Cerebellar cortex (tissue), 1 donor: ENCODE data around the gene LYPD6B.
A peak's percentile ranks its signal among the peaks of the same experiment; 100 is the strongest.

Experiments
- DNase-seq: peaks from one replicate; pipeline ENCODE4 v3.0.0-alpha.2; 2015; ENCODE audit warnings: low spot score

LYPD6B gene

DNA sequence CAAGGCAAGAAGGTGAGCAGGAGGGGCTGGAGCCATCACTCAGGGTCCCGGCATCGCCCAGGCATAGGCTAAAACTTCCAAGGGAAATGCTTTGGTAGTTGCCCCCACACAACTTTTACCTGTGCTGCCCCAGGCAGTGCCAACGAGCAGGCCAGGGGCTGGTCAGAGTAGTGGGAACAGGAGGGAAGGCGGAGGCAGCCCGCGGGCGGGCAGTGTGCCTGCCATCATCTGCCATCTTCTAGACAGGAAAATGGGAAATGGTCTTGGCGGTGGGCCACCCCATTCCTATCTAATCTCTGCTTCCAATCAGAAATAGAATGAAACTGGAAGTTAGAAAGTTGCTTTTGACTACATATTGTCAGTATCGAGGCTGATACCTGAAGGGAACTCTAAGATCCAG is 26.0 kb upstream of the LYPD6B start:
- DNase-seq: no peak

DNA sequence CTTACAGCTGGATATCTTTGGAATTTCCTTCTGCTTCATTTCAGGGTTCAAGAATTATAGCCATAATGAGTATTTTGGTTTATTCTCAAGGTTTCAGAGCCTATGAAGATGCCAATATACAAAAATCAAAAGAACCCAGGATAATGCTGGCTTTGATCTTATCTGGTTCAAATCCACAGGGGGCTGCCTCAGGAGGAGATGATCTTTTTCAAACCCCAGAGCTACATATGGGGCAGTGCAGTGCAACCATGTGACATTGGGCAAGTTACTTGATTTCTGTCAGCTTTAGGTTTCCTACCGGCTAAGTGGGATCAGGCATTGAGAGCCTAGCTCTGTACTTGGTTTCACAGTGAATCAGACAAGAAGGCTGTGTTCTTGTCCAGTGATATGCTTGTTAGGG is 23.0 kb upstream of the LYPD6B start:
- no peak for DNase-seq

DNA sequence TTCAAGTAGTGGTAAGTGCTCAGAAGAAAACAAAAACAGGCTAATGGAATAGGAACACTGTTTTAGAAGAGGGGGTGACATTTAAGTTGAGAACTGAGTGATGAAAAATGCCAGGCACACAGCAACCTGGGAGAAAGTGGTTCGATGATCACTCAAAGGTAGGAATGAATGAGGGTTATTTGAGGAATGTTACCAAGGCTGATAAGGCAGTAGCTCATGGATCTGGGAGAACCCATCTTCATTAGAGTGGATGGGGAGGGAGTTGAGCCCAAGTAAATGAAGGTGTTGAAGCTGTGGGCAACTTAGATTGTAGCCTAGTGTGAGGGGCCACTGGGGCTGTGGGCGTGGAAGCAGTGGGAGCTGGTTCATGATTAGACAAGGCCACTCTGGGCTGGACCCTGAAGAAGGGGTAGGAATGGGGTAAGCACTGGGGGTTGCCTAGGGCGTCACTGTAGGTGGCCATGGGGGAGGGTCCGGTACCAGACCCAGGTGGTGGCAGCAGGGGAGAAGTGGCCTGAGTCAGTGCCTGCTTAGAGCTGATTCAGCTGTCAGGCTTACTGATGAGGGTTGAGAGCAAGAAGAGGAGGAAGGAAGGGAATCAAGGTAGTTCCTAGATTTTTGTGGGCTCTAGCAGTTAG is 22.5 kb upstream of the LYPD6B start:
- no peak for DNase-seq

DNA sequence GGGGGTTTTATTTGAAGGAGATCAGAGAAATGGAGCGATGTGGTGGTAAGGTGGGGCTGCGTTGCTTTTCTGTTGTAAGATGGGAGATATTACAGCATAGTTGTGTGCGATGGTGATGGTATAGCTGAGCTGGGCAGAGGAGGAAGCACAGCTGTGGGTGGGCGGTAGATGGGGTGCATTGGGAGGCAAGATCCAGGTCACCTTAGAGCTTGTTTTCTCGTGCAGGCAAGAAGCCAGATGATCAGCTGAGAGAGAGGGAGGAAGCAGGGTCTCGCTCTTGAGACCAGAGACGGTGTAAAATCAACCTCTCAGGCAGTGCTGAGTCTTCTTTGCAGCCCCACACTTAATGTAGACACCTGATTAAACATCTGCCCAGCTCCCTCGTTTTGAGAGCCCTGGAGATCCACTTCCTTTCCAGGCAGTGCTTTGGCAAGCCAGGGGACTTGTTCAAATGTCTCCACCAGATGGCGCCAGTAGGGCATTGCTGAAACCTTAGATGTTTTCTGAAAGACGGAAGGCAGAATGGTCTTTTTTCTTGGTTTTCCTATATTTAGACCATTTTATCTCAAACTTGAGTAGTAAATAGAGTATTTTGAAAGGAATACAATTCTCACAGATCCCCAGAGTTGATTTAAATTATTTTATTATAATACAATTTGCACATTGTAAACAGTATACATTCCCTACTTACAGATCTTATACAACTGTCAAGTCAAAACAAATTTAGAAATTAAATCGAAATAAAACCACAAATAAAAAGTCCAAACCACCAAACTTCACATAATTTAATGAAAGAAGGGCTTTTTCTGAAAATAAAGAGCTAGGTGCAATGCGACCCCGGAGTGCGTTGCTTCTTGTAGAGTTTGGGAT is 21.1 kb upstream of the LYPD6B start:
- peak; percentile 87 for DNase-seq

DNA sequence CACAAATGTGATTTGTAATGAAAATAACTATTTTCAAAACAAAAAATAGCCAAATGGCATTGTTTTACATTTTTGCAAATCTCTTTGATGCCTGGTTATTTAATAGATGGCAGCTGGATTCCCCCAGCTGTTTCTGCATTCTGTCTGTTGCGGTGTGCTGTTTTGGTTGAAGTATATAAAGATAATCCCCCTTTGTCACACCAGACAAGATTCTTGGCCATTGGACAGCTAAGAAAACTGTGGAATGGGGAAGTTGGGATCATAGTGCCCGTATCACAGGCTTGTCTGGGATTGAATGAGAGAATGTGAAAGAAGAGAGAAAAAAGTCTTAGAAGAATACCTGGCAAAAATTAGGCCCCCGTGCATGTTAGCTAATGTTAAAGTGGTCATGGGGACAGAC is 19.5 kb upstream of the LYPD6B start:
- no peak for DNase-seq

DNA sequence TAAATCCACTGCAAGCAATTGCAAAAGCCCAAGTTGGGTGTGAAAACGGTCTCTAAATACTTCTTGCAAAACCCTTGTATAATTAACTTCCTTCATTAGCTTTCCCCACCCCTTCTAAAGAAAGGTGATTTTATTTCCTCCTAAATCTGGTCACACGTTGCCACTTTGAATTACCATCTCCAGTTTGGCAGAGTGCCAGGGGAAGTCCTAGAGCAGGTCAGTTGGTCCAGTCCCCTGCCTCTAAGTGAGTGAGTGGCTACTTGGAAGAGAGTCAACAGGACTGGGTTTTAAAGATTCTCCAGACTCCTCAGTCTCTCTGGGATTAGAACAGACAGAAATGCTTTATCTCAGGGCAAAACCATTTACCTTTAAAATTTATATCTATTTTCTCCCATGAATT is 18.7 kb upstream of the LYPD6B start:
- DNase-seq: no peak

DNA sequence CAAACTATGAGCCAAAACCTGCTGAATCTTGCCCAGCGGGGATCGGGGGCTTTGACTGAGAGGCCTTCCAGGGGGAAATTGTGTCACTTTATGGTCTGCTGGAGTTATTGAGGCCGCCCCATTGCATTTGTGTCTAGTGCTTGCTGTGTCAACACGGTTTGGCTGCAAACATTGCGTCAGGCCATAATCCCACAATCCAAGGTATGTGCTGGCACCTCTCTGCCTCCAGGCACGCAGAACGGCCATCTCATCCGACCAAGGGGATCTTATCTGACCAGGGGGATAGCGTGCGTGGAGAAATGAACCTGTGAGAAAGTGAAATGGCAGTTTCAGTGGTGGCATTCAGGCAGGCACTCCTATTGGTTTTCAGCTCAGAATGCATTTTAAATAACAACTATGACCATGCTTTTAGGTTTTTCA is 18.1 kb upstream of the LYPD6B start:
- no peak for DNase-seq

DNA sequence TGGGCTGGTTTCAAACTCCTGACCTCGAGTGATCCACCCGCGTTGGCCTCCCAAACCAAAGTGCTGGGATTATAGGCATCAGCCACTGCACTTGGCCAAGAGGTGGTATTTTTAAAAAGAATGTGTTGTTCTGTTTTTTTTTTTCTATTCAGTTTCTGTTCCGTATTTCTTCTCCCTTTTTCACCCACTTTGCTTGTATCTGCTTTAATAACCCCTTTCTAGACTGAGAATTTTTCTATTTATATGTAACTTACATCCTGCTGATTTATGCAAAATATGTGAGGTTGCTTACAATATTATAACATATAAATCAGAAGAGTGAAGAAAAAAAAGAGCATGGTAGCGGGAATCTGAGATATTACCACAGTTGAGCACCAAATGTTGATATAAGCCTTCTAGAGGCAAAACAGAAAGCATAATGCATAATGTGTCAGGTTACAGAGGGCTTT is 17.2 kb upstream of the LYPD6B start:
- no peak for DNase-seq

DNA sequence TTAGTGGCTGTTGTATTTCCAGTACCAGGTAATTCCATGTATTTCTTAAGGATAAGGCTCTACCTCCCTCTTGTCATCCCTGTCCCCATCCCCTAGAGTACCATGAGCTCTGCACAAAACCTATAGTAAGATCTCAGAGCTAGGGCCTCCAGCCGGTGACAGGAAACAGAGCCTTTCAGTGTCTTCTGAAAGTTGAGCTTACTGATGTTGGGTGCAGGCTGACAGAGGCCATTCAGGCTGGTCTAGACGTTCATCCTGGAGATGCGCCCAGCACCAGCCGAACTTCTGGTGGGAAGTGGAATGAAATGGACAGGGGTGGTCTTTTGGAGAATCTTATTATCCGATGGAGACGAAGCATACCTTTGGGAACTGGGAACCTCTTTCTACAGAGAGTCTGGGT is 16.7 kb upstream of the LYPD6B start:
- DNase-seq: no peak

DNA sequence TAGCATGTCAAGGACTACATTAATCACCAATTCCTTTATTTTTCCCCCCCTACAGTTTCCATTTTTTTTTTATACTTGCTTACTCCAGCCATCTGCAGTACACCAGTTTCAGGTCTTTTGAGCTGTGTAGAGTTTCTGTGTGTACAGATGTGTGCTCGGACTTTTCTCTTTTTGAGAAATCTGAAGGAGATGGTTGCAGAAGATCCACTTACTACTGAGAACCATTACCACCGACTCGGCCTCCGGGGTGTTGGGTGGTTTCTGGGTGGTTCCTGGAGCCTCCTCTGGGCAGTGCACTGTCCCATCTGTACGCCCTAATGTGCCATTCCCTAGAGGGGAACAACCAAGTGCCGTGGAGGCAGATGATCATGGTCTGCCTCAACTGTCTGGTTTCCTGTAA is 15.4 kb upstream of the LYPD6B start:
- no peak for DNase-seq

DNA sequence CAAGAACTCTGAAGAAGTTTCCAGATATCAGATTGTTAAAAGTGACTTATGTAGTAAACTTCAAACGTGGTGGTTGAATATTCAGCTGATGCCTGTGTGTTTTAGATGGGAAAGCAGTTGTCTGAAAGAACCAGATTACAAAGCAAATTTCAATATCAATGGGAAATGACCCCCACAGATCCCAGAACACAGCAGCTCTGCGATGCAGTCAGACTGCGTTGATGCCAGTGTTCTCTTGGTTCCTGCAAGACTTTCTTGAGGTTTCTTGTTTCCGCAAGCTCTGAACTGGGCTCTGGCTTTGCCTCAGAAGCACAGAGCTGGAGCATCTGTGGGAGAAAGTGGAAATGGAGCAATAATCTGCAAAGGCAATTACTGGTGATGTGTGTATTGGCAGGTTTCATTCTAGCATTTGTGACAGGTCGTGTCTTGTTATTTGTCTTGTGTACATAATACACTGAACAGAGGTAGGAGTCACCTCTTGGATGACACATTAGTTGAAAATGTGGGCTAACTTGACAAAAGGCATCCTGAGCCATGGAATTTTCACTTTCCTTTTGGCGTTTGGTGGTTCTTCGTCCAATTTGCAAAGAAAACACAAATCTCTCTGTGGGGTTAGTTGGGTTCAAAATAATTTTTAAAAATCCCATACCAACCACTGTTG is 10.8 kb upstream of the LYPD6B start:
- no peak for DNase-seq

DNA sequence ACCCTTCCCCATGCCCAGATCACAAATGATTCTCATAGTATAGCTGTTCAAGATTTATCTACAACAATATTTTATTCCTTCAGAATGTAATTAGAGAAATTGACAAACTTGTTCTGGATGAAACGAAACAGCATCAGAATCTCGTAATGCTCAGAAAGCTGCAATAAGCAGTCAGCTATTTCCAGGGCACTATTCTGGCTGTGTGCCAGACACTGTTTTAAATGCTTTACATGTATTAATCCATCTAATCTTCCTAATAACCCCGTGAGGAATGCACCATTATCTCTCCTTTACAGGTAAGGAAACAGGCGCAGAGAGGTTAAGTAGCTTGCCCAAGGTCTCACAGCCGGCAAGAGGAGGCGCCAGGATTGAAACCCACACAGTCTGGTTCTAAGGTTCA is 10.1 kb upstream of the LYPD6B start:
- DNase-seq: no peak

DNA sequence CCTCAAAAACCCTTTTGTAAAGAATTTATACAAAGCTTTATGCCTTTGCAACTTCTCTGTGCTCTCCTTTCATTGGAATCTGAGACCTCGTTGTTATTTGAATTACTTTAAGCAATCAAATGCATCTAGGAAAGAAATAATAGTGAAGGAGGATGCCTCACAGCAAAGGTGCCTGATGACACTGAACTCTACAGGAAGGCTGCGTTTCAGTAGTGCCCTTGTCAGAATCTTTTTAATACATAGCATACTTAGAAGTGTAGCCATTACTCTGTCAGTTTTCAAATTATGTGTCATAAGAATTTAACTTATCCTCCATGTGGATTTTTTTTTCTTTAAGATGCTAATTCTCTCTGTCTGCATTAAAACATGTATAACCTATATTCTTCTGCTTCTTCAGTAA is 9.6 kb upstream of the LYPD6B start:
- no peak for DNase-seq

DNA sequence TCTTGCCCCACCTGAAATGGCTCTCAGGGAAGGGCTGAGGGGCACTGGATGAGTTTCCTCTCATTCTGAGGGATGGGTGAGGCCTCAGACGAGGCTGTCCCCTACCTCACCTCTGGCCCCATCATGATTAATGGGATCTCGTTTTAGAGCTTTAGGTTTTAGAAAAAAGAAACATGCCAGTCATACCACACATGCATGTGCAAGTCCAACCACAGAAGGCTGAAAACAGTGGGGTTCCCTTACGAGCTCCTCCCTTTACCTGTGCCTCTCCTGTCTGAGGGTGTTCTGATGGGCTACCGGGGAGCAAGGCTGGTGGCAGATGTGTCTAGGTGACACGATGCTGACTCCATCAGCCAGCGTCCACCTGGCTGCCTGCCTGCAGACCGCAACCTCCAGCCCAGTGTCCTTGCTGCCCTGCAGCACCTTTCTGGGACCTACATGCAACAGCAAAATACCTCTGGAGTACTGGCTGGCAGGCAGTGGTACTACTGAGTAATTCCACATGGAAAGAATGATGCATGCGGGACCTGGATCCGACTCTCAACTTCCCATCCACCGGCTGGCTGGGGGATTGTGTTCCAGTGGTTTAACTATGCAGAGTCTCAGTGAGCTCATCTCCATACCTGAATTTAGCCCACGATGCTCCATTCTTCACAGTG is 9.1 kb upstream of the LYPD6B start:
- no peak for DNase-seq

DNA sequence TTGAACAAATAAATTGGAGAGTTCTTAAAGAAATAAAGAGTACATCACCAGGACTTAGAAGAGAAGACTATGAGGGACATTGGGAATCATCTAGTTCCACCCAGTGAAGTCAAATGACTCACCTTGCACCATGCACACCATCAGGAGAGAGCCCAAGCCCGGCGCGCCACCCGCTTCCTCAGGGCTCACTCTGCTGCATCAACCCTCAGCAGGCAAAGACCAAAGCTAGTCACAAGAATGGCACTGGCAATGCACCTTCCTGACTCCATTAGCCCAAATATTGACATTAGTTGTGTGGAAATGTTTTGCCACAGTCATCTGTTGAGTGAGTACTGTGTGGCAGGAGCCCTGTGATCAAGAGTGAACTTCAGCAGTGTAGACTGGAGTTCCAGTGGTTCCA is 7.1 kb upstream of the LYPD6B start:
- no peak for DNase-seq

DNA sequence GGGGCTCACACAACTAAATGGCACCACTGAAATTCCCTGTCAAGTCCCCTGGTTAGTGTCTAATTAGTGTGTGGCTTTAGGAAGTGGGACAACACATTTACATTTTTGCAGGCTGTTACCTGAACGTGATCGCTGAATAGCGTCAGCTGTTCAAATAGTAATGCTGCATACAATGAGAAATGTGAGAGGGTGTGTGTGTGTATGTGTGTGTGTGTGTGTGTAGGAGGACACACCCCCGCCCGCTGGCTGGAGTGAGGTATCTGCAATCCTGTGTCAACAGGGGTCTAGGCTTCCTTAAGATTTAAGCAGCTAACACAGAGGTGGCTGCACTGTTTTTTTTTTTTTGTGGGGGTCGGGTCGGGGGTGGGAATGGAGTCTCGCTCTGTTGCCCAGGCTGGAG is 4.8 kb upstream of the LYPD6B start:
- no peak for DNase-seq

DNA sequence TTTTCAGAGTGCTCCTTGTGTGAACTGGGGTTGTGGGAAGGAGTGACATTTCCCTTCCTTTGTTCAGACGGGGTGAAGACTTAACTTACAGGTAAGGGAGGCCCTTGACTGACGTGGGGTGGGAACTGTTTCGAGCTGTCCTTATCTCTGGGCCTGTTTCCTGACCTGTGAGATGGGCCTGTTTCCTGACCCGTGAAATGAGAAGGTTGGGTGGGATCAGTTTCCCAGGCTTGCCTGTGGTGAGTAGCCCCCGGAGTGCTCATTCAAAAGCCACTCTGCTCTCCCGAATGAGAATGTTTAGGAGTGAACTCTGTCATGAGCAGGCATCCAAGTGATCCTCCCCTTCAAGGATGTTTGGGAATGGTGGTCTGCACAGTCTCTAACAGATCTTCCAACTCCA is 4.1 kb upstream of the LYPD6B start:
- DNase-seq: no peak

DNA sequence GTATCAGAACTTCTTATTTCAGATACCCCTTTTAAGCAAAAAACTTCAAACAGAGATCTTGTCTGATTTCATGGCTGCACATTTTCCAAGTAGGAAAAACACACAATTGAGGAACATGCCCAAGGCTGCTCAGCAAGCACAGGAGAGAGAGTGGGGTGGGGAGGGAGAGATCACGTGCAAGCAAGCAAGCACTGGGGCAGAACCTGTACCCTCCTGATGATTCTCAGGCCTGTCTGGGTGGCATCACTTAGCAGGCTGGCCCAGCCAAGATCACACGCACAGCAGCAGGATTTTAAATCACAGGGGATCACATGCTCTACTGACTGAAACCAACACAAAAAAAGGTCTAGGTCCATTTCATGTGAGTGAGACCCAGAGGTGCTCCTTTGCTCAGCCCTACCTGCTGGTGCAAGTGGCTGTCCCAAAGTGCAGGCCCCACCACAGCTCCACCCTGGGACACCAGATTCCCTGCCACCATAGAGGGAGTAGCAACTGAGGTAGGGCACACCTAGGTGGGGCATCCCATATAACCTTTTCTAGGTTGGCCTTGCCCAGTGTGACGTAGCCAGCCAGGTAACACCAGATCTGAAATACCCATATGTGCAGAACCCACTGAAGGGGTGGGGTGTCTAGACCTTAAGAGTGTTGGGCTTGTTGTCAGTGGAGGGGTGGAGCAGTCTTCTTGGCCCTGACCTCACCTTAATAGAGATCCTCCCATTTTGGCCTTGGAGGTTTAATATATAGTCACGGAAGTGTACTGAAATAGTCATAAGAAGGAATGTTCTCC is 1.8 kb upstream of the LYPD6B start:
- no peak for DNase-seq

DNA sequence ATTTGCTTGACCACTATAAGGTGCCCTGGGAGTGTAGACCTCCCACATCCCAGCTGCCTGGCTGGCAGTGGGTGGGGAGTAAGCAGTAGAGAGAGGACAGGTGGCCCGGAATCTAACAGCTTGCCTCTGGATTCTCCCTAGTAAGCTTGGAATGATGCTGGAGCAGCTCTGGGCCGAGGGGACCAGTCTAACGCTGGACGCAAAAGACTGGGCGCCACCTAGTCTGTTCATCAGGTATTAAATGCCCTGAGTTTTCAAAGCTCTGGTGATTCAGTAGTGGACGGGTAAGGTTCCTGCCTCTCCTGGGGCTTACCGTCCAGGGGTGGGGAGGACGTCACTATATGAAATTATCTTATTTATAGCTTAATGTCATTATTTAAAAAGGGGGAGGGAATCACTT is 648 bp upstream of the LYPD6B start:
- DNase-seq: peak; percentile 50

DNA sequence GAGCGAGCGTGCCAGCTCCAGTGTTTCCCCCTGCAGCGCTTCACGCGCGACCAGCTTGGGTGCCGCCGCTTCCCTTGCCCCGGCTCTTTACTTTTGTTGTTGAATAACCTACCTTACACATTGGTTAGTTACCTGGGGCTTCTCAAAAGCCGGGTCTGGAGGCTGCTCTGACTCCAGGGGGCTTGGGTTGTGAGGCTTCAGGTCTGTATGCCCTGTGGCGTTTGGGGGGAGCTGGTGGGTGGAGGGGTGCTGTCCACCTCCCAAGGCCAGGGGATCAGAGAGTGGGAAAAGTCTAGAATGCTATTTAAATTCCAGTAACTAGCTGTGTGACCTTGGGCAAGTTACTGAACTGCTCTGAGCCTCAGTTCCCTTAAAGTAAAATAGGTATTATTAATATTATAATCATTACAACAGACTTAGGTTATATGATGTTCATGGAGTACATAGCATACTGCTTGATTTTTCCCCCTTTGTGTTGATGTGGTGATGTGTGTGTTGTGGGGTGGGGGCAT is 770 bp downstream of the LYPD6B start:
- DNase-seq: no peak

DNA sequence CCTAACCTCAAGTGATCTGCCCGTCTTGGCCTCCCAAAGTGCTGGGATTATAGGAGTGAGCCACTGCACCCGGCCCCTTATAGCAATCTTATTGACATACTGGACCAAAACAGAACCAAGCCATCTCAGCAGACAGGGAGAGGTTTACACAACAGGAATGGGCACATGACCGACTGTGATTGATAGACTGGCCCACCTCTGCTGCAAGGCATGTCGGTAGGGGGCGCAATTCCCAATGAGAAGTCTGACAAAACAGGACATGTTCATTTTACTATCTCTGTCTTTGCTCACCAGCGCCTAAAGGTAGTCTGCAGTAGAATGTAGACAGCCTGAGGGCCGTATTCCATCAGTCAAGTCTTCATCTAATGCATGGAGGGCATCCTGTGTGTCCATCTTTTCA is 2.0 kb downstream of the LYPD6B start:
- DNase-seq: peak; percentile 44

DNA sequence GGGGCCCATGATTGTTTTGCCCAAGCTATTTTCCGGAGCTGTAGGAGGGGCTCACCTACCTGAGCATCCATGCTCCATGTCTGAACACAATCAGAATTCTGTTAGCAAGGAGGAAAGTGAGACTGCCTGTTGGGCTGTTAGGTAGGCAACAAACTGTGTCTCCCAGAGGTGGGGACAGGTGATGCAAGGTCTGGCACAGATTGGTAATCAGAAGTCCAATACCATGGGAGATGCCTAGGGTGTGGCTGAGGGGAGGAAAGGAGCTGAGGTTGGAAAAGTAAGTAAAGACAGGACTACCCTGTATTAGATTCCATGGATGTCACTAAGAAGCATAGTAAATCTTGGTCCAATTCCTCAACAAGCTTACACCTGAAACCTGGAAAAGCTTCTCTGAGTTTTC is 3.0 kb downstream of the LYPD6B start:
- DNase-seq: no peak
